Left forelimb (tissue), 1 donor: Measurements from ENCODE around the gene UPF2.
"Not testable (repeated sequence)": the region's sequence is repeated elsewhere in the genome, so short reads cannot be mapped to it uniquely, and the experiment has no call there.

Experiments
- DNase-seq: peaks from one replicate; pipeline ENCODE4 v3.0.0-alpha.2; 2018; ENCODE audit warnings: low spot score

Gene UPF2

GRCh38 chr10:11907914-11908313 is 134.7 kb downstream of the UPF2 start:
- no peak for DNase-seq

GRCh38 chr10:11906714-11907113 is 135.9 kb downstream of the UPF2 start:
- DNase-seq: no peak

- no peak for DNase-seq
These were observed 140.0 kb downstream of the UPF2 start for GRCh38 chr10:11902646-11903045.

GRCh38 chr10:11901833-11902475 is 140.7 kb downstream of the UPF2 start:
- DNase-seq: no peak

GRCh38 chr10:11901454-11901832 is 141.2 kb downstream of the UPF2 start:
- DNase-seq: no peak

GRCh38 chr10:11901036-11901301 is 141.6 kb downstream of the UPF2 start:
- DNase-seq: no peak

GRCh38 chr10:11899067-11899876 is 143.3 kb downstream of the UPF2 start:
- no peak for DNase-seq

GRCh38 chr10:11898372-11899066 is 144.1 kb downstream of the UPF2 start:
- no peak for DNase-seq

- no peak for DNase-seq
These were observed 144.6 kb downstream of the UPF2 start for GRCh38 chr10:11898033-11898371.

GRCh38 chr10:11896549-11897200 is 145.9 kb downstream of the UPF2 start:
- DNase-seq: no peak

- DNase-seq: no peak
These were observed 147.0 kb downstream of the UPF2 start for GRCh38 chr10:11895598-11895997.

GRCh38 chr10:11895108-11895466 is 147.5 kb downstream of the UPF2 start:
- DNase-seq: no peak

- DNase-seq: no peak
These were observed 148.1 kb downstream of the UPF2 start for GRCh38 chr10:11894381-11895107.

GRCh38 chr10:11893749-11894278 is 148.8 kb downstream of the UPF2 start:
- no peak for DNase-seq

GRCh38 chr10:11891776-11892486 is 150.7 kb downstream of the UPF2 start:
- DNase-seq: no peak

- DNase-seq: not testable (repeated sequence)
These were observed 153.3 kb downstream of the UPF2 start for GRCh38 chr10:11889263-11889662.

GRCh38 chr10:11887381-11888227 is 155.0 kb downstream of the UPF2 start:
- no peak for DNase-seq

GRCh38 chr10:11886851-11887250 is 155.8 kb downstream of the UPF2 start:
- no peak for DNase-seq

GRCh38 chr10:11886138-11886474 is 156.5 kb downstream of the UPF2 start:
- no peak for DNase-seq

GRCh38 chr10:11885437-11886137 is 157.0 kb downstream of the UPF2 start:
- no peak for DNase-seq
